Stimulated activated CD4-positive, alpha-beta T cell treated with anti-CD3 and anti-CD28 coated beads, Interleukin-1b, Interleukin-23, amount 100 ng/mL, for 24 hours (primary cell): ENCODE data around the gene PRRT3.
"Not testable (repeated sequence)": the region's sequence is repeated elsewhere in the genome, so short reads cannot be mapped to it uniquely, and the experiment has no call there.

Experiments used
- DNase-seq, 4 experiments: peaks; one replicate each; pipeline ENCODE4 v3.0.0-alpha.2; 2020; ENCODE audit warnings: low read depth in 4 of 4, low spot score in 1 of 4

PRRT3 gene

GRCh38 chr3:9918261-9919038 lies 33.8 kb downstream of the PRRT3 start:
- no peak for DNase-seq

- DNase-seq: no peak
These were observed 34.4 kb downstream of the PRRT3 start for GRCh38 chr3:9917820-9918219.

GRCh38 chr3:9916734-9917680 lies 35.2 kb downstream of the PRRT3 start, which contains the start of gene IL17RC:
TSS of gene IL17RC (plus strand) at chr3:9917098. CDS start at chr3:9917316, 218 bp downstream.
- peak in 1 of 4 experiments; percentile 32 for DNase-seq

GRCh38 chr3:9916346-9916733 lies 35.9 kb downstream of the PRRT3 start:
- DNase-seq: no peak

GRCh38 chr3:9915254-9916141 lies 36.7 kb downstream of the PRRT3 start:
- no peak for DNase-seq

- no peak for DNase-seq
These were observed 37.5 kb downstream of the PRRT3 start for GRCh38 chr3:9914559-9915253.

GRCh38 chr3:9914011-9914410 lies 38.2 kb downstream of the PRRT3 start:
- DNase-seq: no peak

- DNase-seq: no peak
These were observed 38.6 kb downstream of the PRRT3 start for GRCh38 chr3:9913601-9914000.

- DNase-seq: no peak
These were observed 39.8 kb downstream of the PRRT3 start for GRCh38 chr3:9912294-9912935.

- no peak for DNase-seq
These were observed 40.3 kb downstream of the PRRT3 start for GRCh38 chr3:9911863-9912262.

- DNase-seq: no peak
These were observed 42.8 kb downstream of the PRRT3 start for GRCh38 chr3:9909221-9910013.

GRCh38 chr3:9908286-9908685 lies 43.9 kb downstream of the PRRT3 start:
- DNase-seq: no peak

GRCh38 chr3:9906480-9906879 lies 45.7 kb downstream of the PRRT3 start:
- no peak for DNase-seq

- no peak for DNase-seq
These were observed 48.3 kb downstream of the PRRT3 start for GRCh38 chr3:9903904-9904303.

- no peak for DNase-seq
These were observed 49.0 kb downstream of the PRRT3 start for GRCh38 chr3:9903238-9903624.

- DNase-seq: no peak
These were observed 49.6 kb downstream of the PRRT3 start, which contains the start of gene IL17RE for GRCh38 chr3:9902372-9903237. TSS of gene IL17RE (plus strand) at chr3:9902848. CDS start at chr3:9902933, 85 bp downstream.

- no peak for DNase-seq
These were observed 50.2 kb downstream of the PRRT3 start for GRCh38 chr3:9901967-9902366.

- DNase-seq: not testable (repeated sequence)
These were observed 51.2 kb downstream of the PRRT3 start for GRCh38 chr3:9900965-9901415.
